Naive B cell (primary cell): ENCODE measurements around the gene UCK2. TPM values are rescaled to one million over a fixed set of nuclear protein-coding genes. Genes with fewer than 3 reads are reported as not detected.
A peak's percentile ranks its signal among the peaks of the same experiment; 100 is the strongest.

Source experiments
- ATAC-seq, 2 donors: fragments of 150-1000 bp; cut with Tn5 transposase; 2 replicates each; pipeline ENCODE4 v1.10.0; 2021; ENCODE audit warnings: low read depth in 2 of 2, mild to moderate bottlenecking in 2 of 2, moderate library complexity in 2 of 2
- DNase-seq: peaks from one replicate; pipeline ENCODE4 v3.0.0; 2022
- H3K27ac Mint-ChIP-seq, 6 donors: one replicate each; pipeline ENCODE4 v1.8.0; 2020 to 2022; ENCODE audit warnings: mild to moderate bottlenecking in 6 of 6, mixed read lengths in 6 of 6, moderate library complexity in 5 of 6, inconsistent platforms in 2 of 6
- H3K27me3 Mint-ChIP-seq, 3 donors: one replicate each; pipeline ENCODE4 v1.8.0; 2021 to 2022; ENCODE audit warnings: mixed read lengths in 3 of 3, mild to moderate bottlenecking in 1 of 3
- H3K36me3 Mint-ChIP-seq, 2 donors: one replicate each; pipeline ENCODE4 v1.8.0; 2020 to 2022; ENCODE audit warnings: mixed read lengths in 2 of 2, inconsistent platforms in 1 of 2, mild to moderate bottlenecking in 1 of 2
- H3K4me1 Mint-ChIP-seq, 3 donors: one replicate each; pipeline ENCODE4 v1.8.0; 2020 to 2022; ENCODE audit warnings: mixed read lengths in 3 of 3, inconsistent platforms in 1 of 3, mild to moderate bottlenecking in 1 of 3, moderate library complexity in 1 of 3
- H3K4me3 Mint-ChIP-seq, 8 donors: one replicate each; pipeline ENCODE4 v1.8.0; 2020 to 2022; ENCODE audit warnings: mild to moderate bottlenecking in 8 of 8, mixed read lengths in 8 of 8, moderate library complexity in 8 of 8, inconsistent platforms in 2 of 8
- H3K9me3 Mint-ChIP-seq, 7 donors: one replicate each; pipeline ENCODE4 v1.8.0; 2020 to 2022; ENCODE audit warnings: mixed read lengths in 7 of 7, mild to moderate bottlenecking in 5 of 7, inconsistent platforms in 2 of 7, moderate library complexity in 1 of 7
- polyA plus RNA-seq, 6 donors: library from polyadenylated mRNA; unstranded; fragments of 300-500 nt; fragmentation: Illumina TruSeq; gene quantifications; one replicate each; pipeline ENCODE4 v1.2.3, GENCODE V29; 2021; ENCODE audit warnings: low read depth in 6 of 6

The UCK2 gene
- polyA plus RNA-seq, 6 donors from 2014 or later, result 4.9 to 10.7 (median 7.7) TPM

DNA sequence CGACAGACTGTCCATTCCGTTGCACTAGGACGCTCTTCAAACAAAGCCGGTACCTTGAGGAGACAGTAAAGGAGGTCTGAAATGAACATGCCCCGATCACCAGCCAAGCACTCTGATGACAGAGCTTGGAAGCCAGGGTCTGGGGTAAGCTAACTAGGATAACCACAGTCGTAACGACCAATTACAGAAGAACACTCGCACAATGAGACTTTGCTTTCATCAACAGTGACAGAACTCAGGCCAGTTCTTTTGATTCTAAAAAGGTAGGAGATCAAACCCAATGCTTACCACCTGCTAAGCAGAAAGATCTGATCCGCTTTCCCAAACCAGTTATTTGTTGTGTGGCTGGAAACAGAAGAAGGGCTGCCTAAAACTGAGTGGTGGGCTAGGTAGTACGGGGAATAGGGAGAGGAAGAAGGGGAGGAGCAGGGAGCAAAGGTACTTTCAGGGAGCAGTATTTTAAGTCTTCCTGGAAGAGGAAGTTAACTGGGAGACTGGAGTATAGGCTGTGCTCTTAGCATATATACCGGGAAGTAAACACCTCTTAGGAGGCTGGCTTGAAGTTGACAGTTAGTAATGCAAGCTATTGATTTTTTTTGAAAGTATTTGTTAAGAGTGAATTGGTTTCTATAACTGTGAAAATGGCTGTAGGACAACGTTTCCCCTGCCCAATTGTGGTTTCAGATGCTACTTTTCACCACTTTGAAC is 38.4 kb downstream of the UCK2 start:
- no peaks in the 10 kb centered on the region for H3K27me3 Mint-ChIP-seq
- peaks cover 11 to 19% (median 12%) of the 10 kb centered on the region in 3 donors for H3K4me1 Mint-ChIP-seq
- H3K36me3 Mint-ChIP-seq, result peaks cover 0 to 6% of the 10 kb centered on the region in 2 donors
- DNase-seq, result no peak
- H3K9me3 Mint-ChIP-seq, result no peaks in the 10 kb centered on the region
- ATAC-seq, result no peak
- peak overlapping the region in 2 of 6 donors; percentile 1 to 12 for H3K27ac Mint-ChIP-seq
- H3K4me3 Mint-ChIP-seq, result no peak overlapping the region

- H3K27me3 Mint-ChIP-seq, result no peaks in the 10 kb centered on the region
- ATAC-seq (no peak), DNase-seq (no peak)
- peaks cover 0 to 8% (median 0%) of the 10 kb centered on the region in 7 donors for H3K9me3 Mint-ChIP-seq
- H3K27ac Mint-ChIP-seq, result no peak overlapping the region
- H3K4me3 Mint-ChIP-seq, result no peak overlapping the region
- H3K36me3 Mint-ChIP-seq, result peaks cover 0 to 6% of the 10 kb centered on the region in 2 donors
- H3K4me1 Mint-ChIP-seq, result peaks cover 19 to 32% (median 19%) of the 10 kb centered on the region in 3 donors
Observed at GRCh38 chr1:165869343-165869742, 41.9 kb downstream of the UCK2 start.

DNA sequence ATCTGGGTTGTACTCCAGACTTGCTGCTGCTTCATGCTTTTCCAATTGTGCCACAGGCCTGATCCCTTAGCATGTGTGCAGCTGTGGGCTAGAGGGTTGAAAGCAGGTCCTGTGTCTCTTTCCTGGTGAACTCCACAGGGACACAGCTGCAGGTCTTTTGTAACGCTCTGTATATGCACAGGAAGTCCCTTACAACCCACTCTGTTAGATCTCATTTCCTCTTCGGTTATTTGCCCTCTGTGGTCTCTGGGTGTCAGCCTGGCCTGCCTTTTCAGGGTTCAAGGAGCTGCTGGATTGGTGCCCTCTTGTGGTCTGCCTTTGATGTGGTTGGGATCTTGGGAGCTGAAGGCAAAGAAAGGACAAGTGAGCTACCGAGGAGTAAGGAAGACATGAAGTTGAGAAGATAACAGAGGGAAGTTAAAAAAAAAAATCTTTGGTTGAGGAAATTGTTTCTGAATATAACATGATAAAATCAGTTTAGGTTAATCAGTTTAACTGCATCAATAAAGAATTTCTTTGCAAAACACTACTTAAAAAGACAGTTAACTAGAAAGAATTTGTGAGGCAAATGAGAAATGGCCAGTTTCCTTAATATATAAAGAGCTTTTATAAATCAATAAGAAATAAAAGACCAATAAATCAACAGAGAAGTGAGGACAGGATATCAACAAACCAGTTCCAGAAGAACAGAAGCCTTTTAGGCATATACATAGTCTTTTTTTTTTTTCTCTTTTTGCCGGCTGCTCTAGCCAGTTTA is 44.1 kb downstream of the UCK2 start:
- no peaks in the 10 kb centered on the region for H3K27me3 Mint-ChIP-seq
- H3K4me1 Mint-ChIP-seq, result peaks cover 23 to 29% (median 25%) of the 10 kb centered on the region in 3 donors
- H3K36me3 Mint-ChIP-seq, result no peaks in the 10 kb centered on the region
- DNase-seq (peak; percentile 17), ATAC-seq (peak; percentile 90 to 93)
- H3K9me3 Mint-ChIP-seq, result peaks cover 0 to 8% (median 0%) of the 10 kb centered on the region in 7 donors
- H3K27ac Mint-ChIP-seq, result peak overlapping the region in 4 of 6 donors; percentile 77 to 95 (median 92)
- peak overlapping the region in 5 of 8 donors; percentile 1 to 77 (median 43) for H3K4me3 Mint-ChIP-seq

DNA sequence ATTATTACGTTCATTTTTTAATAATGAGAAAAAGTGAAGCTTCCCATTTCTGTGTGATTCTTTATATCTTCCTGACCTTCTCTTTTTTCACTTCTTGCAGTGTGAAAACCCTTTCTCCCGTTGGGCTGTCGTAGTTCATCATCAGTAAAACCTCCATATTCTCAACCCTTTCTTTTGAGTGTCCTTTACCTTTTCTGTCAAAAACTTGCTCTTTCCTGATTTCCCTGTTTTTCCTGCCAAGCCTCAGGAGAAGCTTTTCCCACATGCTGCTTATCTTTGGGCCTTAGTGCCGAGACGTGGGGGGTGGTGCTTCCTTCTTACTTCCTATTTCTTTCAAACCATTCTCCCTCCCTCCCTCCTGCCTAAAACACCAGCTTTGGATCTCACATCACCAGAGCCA is 46.1 kb downstream of the UCK2 start:
- peak overlapping the region in 1 of 6 donors; percentile 71 for H3K27ac Mint-ChIP-seq
- peaks cover 0 to 8% (median 0%) of the 10 kb centered on the region in 7 donors for H3K9me3 Mint-ChIP-seq
- H3K27me3 Mint-ChIP-seq, result no peaks in the 10 kb centered on the region
- H3K36me3 Mint-ChIP-seq, result no peaks in the 10 kb centered on the region
- ATAC-seq (no peak), DNase-seq (no peak)
- peaks cover 29 to 44% (median 37%) of the 10 kb centered on the region in 3 donors for H3K4me1 Mint-ChIP-seq
- no peak overlapping the region for H3K4me3 Mint-ChIP-seq

GRCh38 chr1:165874643-165875042 is 47.2 kb downstream of the UCK2 start:
- DNase-seq (no peak), ATAC-seq (no peak)
- no peaks in the 10 kb centered on the region for H3K36me3 Mint-ChIP-seq
- peaks cover 31 to 47% (median 43%) of the 10 kb centered on the region in 3 donors for H3K4me1 Mint-ChIP-seq
- H3K27me3 Mint-ChIP-seq, result no peaks in the 10 kb centered on the region
- peaks cover 0 to 9% (median 0%) of the 10 kb centered on the region in 7 donors for H3K9me3 Mint-ChIP-seq
- peak overlapping the region in 1 of 6 donors; percentile 66 for H3K27ac Mint-ChIP-seq
- H3K4me3 Mint-ChIP-seq, result no peak overlapping the region

- DNase-seq (no peak), ATAC-seq (peak in 1 of 2 donors; percentile 15)
- Mint-ChIP-seq H3K27ac (peak overlapping the region in 4 of 6 donors; percentile 23 to 66 (median 64)), H3K9me3 (peaks cover 0 to 9% (median 0%) of the 10 kb centered on the region in 7 donors), H3K27me3 (no peaks in the 10 kb centered on the region), H3K36me3 (no peaks in the 10 kb centered on the region), H3K4me1 (peaks cover 34 to 47% (median 47%) of the 10 kb centered on the region in 3 donors), H3K4me3 (peak overlapping the region in 1 of 8 donors; percentile 18)
Observed at GRCh38 chr1:165875171-165875570, 47.8 kb downstream of the UCK2 start.

- no peak for ATAC-seq
- H3K4me1 Mint-ChIP-seq, result peaks cover 34 to 47% (median 47%) of the 10 kb centered on the region in 3 donors
- no peaks in the 10 kb centered on the region for H3K27me3 Mint-ChIP-seq
- peaks cover 0 to 9% (median 0%) of the 10 kb centered on the region in 7 donors for H3K9me3 Mint-ChIP-seq
- no peak overlapping the region for H3K4me3 Mint-ChIP-seq
- H3K27ac Mint-ChIP-seq, result peak overlapping the region in 3 of 6 donors; percentile 63 to 66 (median 64)
- no peak for DNase-seq
- no peaks in the 10 kb centered on the region for H3K36me3 Mint-ChIP-seq
Observed at GRCh38 chr1:165875604-165876003, 48.2 kb downstream of the UCK2 start.

DNA sequence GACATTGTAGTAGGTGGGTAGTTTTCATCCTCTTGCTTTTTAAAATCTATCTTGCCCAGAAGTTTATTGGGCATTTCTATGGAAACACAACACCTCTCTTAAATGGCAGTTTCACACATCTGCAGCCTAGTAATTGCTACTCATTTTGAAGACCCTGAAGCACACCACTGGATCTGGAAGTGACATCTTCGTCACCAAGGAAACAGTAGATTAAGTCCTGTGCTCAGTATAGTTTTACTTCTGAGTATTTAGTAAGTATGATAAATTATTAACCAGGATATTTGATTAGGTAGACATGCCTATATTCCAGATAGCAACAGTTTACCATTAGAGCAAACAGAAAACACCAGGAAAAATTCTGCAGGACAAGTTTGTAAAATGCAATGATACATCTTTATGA is 48.7 kb downstream of the UCK2 start:
- Mint-ChIP-seq H3K27me3 (no peaks in the 10 kb centered on the region), H3K36me3 (no peaks in the 10 kb centered on the region), H3K9me3 (peaks cover 0 to 9% (median 0%) of the 10 kb centered on the region in 7 donors), H3K27ac (peak overlapping the region in 3 of 6 donors; percentile 4 to 64 (median 59)), H3K4me1 (peaks cover 30 to 44% (median 41%) of the 10 kb centered on the region in 3 donors), H3K4me3 (no peak overlapping the region)
- ATAC-seq (no peak), DNase-seq (no peak)

DNA sequence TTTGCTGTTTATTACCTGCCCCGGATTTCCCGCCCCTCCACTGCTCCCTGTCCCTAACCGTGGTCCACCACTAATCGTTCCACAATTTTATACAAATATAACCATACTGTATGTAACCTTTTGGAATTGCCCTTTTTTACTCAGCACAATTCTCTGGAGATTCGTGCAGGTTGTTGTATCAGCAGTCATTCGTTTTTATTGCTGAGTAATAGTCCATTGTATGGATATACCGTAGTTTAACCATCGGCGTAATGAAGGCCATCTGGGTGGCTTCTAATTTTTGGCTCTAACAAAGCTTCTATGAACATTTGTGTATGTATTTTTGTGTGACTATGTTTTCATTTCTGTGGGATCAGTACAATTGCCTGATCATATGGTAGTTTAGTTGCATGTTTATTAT is 50.0 kb downstream of the UCK2 start:
- no peaks in the 10 kb centered on the region for H3K36me3 Mint-ChIP-seq
- no peaks in the 10 kb centered on the region for H3K27me3 Mint-ChIP-seq
- no peak for DNase-seq
- peaks cover 0 to 8% (median 0%) of the 10 kb centered on the region in 7 donors for H3K9me3 Mint-ChIP-seq
- peaks cover 25 to 44% (median 35%) of the 10 kb centered on the region in 3 donors for H3K4me1 Mint-ChIP-seq
- no peak overlapping the region for H3K4me3 Mint-ChIP-seq
- H3K27ac Mint-ChIP-seq, result peak overlapping the region in 5 of 6 donors; percentile 15 to 69 (median 27)
- no peak for ATAC-seq

DNA sequence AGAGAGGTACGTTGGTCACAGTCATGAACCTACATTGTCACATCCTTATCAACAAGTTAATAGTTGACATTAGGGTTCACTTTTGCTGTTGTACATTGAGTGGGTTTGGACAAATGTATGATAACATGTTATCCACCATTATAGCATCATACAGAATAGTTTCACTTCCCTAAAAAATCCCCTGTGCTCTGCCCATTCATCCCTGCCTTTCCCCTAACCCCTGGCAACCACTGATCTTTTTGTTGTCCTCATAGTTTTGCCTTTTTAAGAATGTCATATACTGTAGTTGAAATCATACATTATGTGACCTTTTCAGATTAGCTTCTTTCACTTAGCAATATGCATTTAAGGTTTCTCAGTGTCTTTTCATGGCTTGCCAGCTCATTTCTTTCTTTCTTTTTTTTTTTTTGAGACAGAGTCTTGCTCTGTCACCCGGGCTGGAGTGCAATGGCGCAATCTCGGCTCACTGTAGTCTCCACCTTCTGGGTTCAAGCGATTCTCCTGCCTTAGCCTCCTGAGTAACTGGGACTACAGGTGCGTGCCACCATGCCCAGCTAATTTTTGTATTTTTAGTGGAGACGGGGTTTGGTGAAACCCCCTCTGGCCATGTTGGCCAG is 50.6 kb downstream of the UCK2 start:
- no peaks in the 10 kb centered on the region for H3K27me3 Mint-ChIP-seq
- H3K4me3 Mint-ChIP-seq, result peak overlapping the region in 3 of 8 donors; percentile 16 to 44 (median 22)
- H3K4me1 Mint-ChIP-seq, result peaks cover 25 to 51% (median 35%) of the 10 kb centered on the region in 3 donors
- peak; percentile 41 for DNase-seq
- H3K9me3 Mint-ChIP-seq, result peaks cover 0 to 8% (median 0%) of the 10 kb centered on the region in 7 donors
- ATAC-seq, result peak; percentile 90 to 91
- H3K36me3 Mint-ChIP-seq, result peaks cover 0 to 2% of the 10 kb centered on the region in 2 donors
- peak overlapping the region in 5 of 6 donors; percentile 20 to 69 (median 48) for H3K27ac Mint-ChIP-seq

GRCh38 chr1:165879946-165880345 is 52.5 kb downstream of the UCK2 start:
- Mint-ChIP-seq H3K4me1 (peaks cover 18 to 59% (median 43%) of the 10 kb centered on the region in 3 donors), H3K36me3 (peaks cover 0 to 4% of the 10 kb centered on the region in 2 donors), H3K27me3 (no peaks in the 10 kb centered on the region), H3K27ac (peak overlapping the region in 4 of 6 donors; percentile 21 to 59 (median 36)), H3K4me3 (no peak overlapping the region), H3K9me3 (peaks cover 0 to 8% (median 0%) of the 10 kb centered on the region in 7 donors)
- no peak for ATAC-seq
- DNase-seq, result no peak

- H3K27ac Mint-ChIP-seq, result peak overlapping the region in 2 of 6 donors; percentile 32 to 36
- H3K4me3 Mint-ChIP-seq, result no peak overlapping the region
- H3K27me3 Mint-ChIP-seq, result no peaks in the 10 kb centered on the region
- peaks cover 0 to 4% of the 10 kb centered on the region in 2 donors for H3K36me3 Mint-ChIP-seq
- peaks cover 0 to 8% (median 0%) of the 10 kb centered on the region in 7 donors for H3K9me3 Mint-ChIP-seq
- no peak for DNase-seq
- no peak for ATAC-seq
- peaks cover 12 to 67% (median 42%) of the 10 kb centered on the region in 3 donors for H3K4me1 Mint-ChIP-seq
Observed at GRCh38 chr1:165880993-165881392, 53.6 kb downstream of the UCK2 start.
